GM12873 (cell line): Measurements from ENCODE around the gene PPME1.

Experiments
- TF ChIP-seq, protein P1 (sequence below): IDR thresholded peaks from 2 replicates; pipeline ENCODE4 v1.5.1; 2012; ENCODE audit warnings: low read depth, mild to moderate bottlenecking, moderate library complexity, low read length, control low read depth; ENCODE audit not compliant: insufficient read depth; ENCODE audit errors: missing control alignments

PPME1 gene

DNA sequence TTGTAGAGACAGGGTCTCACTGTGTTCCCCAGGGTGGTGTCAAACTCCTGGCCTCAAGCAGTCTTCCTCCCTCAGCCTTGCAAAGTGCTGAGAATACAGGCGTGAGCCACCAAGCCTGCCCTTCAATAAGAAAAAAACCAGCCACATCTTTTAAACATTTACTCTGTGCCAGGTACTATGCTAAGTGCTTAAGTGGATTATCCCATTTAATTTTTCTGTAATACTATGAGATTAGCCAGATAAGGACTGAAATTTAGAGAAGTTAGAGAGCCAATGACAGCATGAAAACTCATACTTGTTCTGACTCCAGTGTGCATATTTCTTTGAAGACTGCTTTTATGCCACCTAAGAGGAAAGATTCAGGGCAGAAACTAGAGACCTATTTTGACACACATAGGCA, 35.7 kb downstream of the PPME1 start:
- TF ChIP-seq, protein P1, sequence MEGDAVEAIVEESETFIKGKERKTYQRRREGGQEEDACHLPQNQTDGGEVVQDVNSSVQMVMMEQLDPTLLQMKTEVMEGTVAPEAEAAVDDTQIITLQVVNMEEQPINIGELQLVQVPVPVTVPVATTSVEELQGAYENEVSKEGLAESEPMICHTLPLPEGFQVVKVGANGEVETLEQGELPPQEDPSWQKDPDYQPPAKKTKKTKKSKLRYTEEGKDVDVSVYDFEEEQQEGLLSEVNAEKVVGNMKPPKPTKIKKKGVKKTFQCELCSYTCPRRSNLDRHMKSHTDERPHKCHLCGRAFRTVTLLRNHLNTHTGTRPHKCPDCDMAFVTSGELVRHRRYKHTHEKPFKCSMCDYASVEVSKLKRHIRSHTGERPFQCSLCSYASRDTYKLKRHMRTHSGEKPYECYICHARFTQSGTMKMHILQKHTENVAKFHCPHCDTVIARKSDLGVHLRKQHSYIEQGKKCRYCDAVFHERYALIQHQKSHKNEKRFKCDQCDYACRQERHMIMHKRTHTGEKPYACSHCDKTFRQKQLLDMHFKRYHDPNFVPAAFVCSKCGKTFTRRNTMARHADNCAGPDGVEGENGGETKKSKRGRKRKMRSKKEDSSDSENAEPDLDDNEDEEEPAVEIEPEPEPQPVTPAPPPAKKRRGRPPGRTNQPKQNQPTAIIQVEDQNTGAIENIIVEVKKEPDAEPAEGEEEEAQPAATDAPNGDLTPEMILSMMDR, result no peak

DNA sequence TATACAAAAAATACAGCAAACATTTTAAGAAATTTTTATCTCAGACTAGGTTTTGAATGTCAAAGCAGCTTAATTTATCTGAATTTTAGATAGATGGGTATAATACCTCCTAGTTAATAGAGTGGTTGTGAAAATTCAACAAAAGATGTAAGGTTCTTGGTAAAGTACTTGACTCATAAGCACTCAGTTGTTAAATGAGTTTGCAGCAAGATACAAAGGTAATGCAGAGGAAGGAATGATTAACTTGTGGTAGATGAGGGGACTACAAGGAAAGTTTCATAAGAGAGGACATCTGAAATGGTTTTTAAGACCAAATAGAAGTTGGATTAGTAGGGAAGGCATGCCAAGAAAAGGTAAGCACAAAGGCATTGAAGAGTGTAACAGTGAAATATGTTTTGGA, 37.4 kb downstream of the PPME1 start:
- TF ChIP-seq, protein P1, result no peak

DNA sequence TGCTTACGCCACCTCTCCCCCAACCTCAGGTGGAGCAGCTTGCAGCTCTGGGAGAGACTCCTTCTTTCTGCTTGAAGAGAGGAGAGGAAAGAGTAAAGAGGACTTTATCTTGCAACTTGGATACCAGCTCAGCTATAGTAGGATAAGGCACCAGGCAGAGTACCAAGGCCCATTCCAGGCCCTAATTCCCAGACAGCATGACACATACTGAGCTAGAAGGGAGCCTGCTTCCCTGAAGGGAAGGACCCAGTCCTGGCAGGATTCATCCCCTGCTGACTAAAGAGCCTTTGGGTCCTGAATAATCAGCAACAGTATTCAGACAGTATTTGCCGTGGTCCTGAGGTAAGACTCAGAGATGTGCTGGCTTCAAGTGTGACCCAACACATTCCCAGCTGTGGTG, 41.4 kb downstream of the PPME1 start:
- TF ChIP-seq, protein P1, result no peak

DNA sequence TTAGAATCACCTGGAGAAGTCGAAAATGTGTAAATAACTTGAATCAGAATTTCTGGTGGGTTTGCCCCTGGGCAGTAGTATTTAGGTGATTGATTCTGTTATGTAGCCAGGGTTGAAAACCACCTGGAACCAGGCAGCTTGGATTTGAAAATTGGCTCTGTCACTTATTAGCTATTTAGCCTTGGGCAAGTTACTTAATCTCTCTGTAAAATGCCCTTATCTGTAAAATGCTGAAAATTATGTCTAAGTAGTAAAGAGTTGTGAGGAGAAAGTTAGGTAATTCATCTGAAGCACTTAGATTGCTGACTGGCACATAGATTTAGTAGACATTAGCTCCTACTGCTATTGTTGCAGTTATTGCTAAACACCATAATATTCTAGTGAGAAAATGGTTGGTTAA, 49.3 kb downstream of the PPME1 start:
- TF ChIP-seq, protein P1, result no peak

DNA sequence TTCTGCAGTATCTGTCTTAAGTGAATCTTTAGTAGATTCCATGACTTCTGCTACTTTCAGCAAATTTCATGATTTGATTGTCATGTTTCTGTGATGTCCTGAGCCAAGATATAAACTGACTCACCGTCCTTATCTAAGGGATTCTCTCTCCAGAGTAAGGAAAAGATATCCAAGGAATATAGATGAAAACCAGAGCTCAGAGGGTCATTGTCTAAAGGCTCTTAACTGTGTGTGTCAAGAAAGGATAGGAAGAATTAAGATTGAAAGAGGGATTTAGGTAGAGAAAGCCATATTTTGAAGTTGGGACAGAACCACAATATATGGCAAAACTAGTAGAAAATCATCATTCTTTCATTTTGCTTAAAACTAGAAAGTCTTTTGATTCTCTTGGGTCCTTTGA, 50.7 kb downstream of the PPME1 start:
- TF ChIP-seq, protein P1, result no peak

DNA sequence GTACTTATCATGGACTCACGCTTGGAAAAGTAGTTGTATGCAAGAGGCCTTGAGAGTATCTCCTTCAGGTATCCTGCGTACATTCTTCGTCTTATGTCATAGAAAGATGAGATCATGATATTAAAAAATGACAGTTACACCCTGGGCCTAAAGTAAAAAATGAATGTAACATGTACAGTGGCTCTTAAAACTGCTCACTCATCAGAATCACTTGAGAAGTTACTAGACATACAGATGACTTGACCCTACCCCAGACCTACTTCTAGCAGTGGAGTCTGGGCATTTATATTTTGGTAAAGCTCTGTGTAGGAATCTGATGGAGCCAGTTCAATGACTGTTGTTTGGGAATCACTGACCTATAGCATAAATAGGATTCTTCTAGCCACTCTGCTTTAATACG, 54.5 kb downstream of the PPME1 start:
- TF ChIP-seq, protein P1, result no peak

DNA sequence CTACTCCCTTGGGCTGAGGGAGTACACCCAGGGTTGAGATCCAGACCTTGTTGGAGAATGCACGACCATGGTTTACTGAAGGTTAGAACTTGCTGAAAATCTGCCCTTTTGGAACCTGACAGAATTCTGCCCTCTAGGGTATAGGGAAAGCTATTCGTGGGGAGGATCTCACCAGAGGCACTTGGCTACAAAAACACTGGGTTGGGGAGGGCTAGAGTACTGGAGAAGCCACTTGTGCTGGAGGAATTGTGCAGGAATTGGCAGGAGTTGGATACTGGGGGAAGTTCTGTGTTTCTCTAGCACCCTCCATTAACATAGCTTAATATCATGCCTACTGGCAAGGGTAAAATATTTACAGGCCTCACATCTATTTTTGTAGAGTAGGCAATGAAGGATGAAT, 55.8 kb downstream of the PPME1 start:
- TF ChIP-seq, protein P1, result no peak
